ENCODE measurements around the gene SPARCL1.

DNA sequence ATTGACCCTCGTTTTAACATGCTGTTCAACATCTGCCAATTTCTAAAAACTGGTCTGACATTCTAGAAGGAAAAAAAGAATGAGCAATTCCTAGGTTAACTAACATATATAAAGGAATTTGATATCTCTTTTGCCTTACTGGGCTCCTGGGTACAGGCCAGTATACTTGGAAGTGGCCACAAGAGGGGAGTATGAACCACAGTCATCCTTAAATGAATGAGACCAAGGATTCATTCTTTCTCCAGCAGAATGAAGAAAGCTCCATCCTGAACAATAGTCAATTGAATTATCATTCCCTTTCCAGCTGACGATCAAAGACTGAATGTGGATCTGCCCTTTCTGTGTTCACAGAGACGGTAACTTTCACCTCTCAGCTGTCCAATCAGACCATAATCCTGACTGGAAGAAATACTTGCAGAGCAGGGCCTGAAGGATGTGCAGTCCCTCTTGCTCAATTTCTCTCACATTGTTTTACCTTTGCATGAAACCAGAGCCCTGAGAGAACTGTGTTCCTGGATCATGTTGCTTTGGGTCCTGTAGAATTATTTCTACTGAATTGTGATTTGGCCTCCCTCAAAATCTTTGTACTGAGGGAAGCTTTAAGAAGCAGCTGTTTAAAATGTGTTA, 14.8 kb upstream of the SPARCL1 start:
- TF ChIP-seq, protein P1, sequence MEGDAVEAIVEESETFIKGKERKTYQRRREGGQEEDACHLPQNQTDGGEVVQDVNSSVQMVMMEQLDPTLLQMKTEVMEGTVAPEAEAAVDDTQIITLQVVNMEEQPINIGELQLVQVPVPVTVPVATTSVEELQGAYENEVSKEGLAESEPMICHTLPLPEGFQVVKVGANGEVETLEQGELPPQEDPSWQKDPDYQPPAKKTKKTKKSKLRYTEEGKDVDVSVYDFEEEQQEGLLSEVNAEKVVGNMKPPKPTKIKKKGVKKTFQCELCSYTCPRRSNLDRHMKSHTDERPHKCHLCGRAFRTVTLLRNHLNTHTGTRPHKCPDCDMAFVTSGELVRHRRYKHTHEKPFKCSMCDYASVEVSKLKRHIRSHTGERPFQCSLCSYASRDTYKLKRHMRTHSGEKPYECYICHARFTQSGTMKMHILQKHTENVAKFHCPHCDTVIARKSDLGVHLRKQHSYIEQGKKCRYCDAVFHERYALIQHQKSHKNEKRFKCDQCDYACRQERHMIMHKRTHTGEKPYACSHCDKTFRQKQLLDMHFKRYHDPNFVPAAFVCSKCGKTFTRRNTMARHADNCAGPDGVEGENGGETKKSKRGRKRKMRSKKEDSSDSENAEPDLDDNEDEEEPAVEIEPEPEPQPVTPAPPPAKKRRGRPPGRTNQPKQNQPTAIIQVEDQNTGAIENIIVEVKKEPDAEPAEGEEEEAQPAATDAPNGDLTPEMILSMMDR (IDR thresholded peaks at IDR 0.05 in 4 of 5, conservative IDR thresholded peaks at IDR 0.05 in 1 of 5), result peak in 4 of 5 experiments; percentile 14 to 57 (median 36)
- no peak for TF ChIP-seq POLR2A (IDR thresholded peaks at IDR 0.05)
